Stimulated activated CD8-positive, alpha-beta memory T cell treated with anti-CD3 and anti-CD28 coated beads, Interleukin-7, amount 100 ng/mL, for 1 hour (primary cell): ENCODE data around the gene LRRC57.
A peak's percentile ranks its signal among the peaks of the same experiment; 100 is the strongest.
"Not testable (repeated sequence)": the region's sequence is repeated elsewhere in the genome, so short reads cannot be mapped to it uniquely, and the experiment has no call there.

ENCODE experiments used
- DNase-seq, 2 donors: peaks; one replicate each; pipeline ENCODE4 v3.0.0-alpha.2; 2020; ENCODE audit warnings: low read depth in 2 of 2

LRRC57 gene

GRCh38 chr15:42548249-42549031 lies at the start of gene LRRC57, which contains the start of gene HAUS2:
LRRC57 (minus strand) TSS chr15:42548793; CDS start chr15:42548434, 359 bp downstream.
HAUS2 (plus strand) TSS chr15:42548838; CDS start chr15:42548873, 35 bp downstream.
- DNase-seq: peak; percentile 77 to 78

GRCh38 chr15:42595626-42596240 lies 47.1 kb upstream of the LRRC57 start:
- no peak for DNase-seq

- no peak for DNase-seq
Observed at GRCh38 chr15:42594095-42594494, 45.5 kb upstream of the LRRC57 start.

GRCh38 chr15:42593143-42593542 lies 44.5 kb upstream of the LRRC57 start:
- DNase-seq: no peak

- DNase-seq: no peak
Observed at GRCh38 chr15:42592716-42593115, 44.1 kb upstream of the LRRC57 start.

- DNase-seq: no peak
Observed at GRCh38 chr15:42591238-42591934, 42.8 kb upstream of the LRRC57 start.

GRCh38 chr15:42590619-42591237 lies 42.1 kb upstream of the LRRC57 start:
- no peak for DNase-seq

GRCh38 chr15:42584031-42584765 lies 35.6 kb upstream of the LRRC57 start:
- DNase-seq: no peak

- no peak for DNase-seq
Observed at GRCh38 chr15:42582569-42583375, 34.2 kb upstream of the LRRC57 start.

GRCh38 chr15:42581272-42581730 lies 32.7 kb upstream of the LRRC57 start:
- DNase-seq: peak; percentile 53 to 60

GRCh38 chr15:42578984-42579537 lies 30.5 kb upstream of the LRRC57 start:
- DNase-seq: no peak

GRCh38 chr15:42577514-42578031 lies 29.0 kb upstream of the LRRC57 start:
- no peak for DNase-seq

GRCh38 chr15:42576776-42577175 lies 28.2 kb upstream of the LRRC57 start:
- no peak for DNase-seq

GRCh38 chr15:42576040-42576594 lies 27.5 kb upstream of the LRRC57 start:
- no peak for DNase-seq

- peak; percentile 86 to 90 for DNase-seq
Observed at GRCh38 chr15:42575188-42576039, 26.8 kb upstream of the LRRC57 start, which contains the start of gene STARD9. STARD9 (plus strand) TSS chr15:42575606; CDS start chr15:42575716, 110 bp downstream.

GRCh38 chr15:42558739-42559138 lies 10.1 kb upstream of the LRRC57 start:
- no peak for DNase-seq

- not testable (repeated sequence) for DNase-seq
Observed at GRCh38 chr15:42556550-42557207, 8.1 kb upstream of the LRRC57 start.

GRCh38 chr15:42553554-42553953 lies 5.0 kb upstream of the LRRC57 start:
- DNase-seq: no peak
